ENCODE measurements around the gene VGLL4. TPM values are rescaled to one million over a fixed set of nuclear protein-coding genes. Genes with fewer than 3 reads are reported as not detected.

VGLL4 gene
- total RNA-seq, 2 donors from 2014 or later, result 47.5 to 49.7 TPM

DNA sequence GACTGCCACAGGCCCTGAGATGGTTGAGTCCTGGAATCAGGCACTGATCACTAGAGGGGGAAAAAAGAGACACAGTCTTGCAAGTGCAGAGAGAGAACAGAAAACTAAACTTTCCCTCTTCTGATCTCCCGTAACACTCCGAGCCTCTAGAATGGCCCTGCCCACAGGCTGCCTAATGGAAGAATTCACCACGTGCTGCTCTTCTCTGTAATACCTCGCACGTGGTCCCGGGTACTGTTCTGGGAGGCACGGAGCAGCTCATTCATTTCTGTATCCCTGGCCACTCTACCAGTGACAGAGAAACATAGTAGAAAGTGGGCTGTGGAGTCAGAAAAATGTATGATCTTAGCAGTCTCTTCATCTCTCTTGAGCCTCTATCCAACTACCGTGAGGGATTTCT lies 30.4 kb downstream of the VGLL4 start:
- peak overlapping the region; percentile 3 for H3K27ac ChIP-seq (ENCODE audit: low read depth, low read length)
- Mint-ChIP-seq H3K36me3 (ENCODE audit: low read depth) (peaks cover 5% of the 10 kb centered on the region), H3K4me1 (peaks cover 61% of the 10 kb centered on the region), H3K27ac (no peak overlapping the region), H3K9me3 (no peaks in the 10 kb centered on the region), H3K4me3 (no peak overlapping the region), H3K27me3 (ENCODE audit: insufficient read depth) (no peaks in the 10 kb centered on the region)
- H3K4me3 ChIP-seq (ENCODE audit: low read length), result no peak overlapping the region
- no peaks in the 10 kb centered on the region for H3K27me3 ChIP-seq (ENCODE audit: control insufficient read depth, insufficient read depth, low read length, poor library complexity, severe bottlenecking)
- no peak for DNase-seq
- no peak overlapping the region for H3K9ac ChIP-seq (ENCODE audit: extremely low read depth, low read length, poor library complexity, severe bottlenecking)
- TF ChIP-seq CTCF (conservative IDR thresholded peaks at IDR 0.05), result no peak
- H3K36me3 ChIP-seq (ENCODE audit: control insufficient read depth, insufficient read depth, low read length), result no peaks in the 10 kb centered on the region
- H3K4me1 ChIP-seq (ENCODE audit: control insufficient read depth, insufficient read depth, low read length), result peaks cover 29% of the 10 kb centered on the region
- 93 to 100% methylated on average over 3 to 8 of the region's 8 CpGs for WGBS, 2 experiments (ENCODE audit: insufficient coverage in 1 of 2, insufficient read length in 1 of 2)
- H3K9me3 ChIP-seq (ENCODE audit: control insufficient read depth, low read length), result no peaks in the 10 kb centered on the region

DNA sequence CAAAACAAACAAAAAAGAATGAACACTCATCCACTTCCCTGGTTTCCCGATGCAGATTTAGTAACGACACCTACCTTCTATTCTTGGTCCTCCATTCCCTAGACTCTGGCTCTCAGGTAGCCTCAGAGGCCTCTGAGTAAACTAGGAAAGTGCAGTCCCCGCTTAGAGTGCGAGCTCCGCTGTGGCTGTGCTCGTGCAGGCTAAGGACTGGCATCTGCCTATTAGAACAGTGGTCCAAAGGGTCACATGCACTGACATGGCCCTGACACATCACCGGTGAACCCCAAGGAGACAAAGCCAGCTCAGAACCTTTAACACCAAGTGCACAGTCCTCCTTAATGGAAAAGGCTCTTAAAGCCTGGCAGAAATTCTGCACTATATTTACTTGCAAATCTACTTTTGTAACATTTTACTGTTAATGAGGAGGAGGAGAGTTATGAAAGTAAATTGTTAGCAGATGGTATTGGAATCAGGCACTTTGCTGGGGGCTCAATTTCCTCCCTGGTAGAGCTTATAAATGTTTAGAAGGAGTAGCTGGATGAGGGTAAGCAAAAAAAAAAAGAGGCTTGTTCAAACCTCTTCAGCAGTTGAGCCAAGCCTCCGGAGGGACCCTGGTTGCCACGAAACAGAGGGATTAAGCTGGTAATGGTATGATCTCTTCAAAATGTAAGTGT lies 31.1 kb downstream of the VGLL4 start:
- Histone ChIP-seq H3K27me3 (ENCODE audit: control insufficient read depth, insufficient read depth, low read length, poor library complexity, severe bottlenecking) (no peaks in the 10 kb centered on the region), H3K4me1 (ENCODE audit: control insufficient read depth, insufficient read depth, low read length) (peaks cover 29% of the 10 kb centered on the region), H3K9me3 (ENCODE audit: control insufficient read depth, low read length) (no peaks in the 10 kb centered on the region), H3K36me3 (ENCODE audit: control insufficient read depth, insufficient read depth, low read length) (no peaks in the 10 kb centered on the region), H3K9ac (ENCODE audit: extremely low read depth, low read length, poor library complexity, severe bottlenecking) (no peak overlapping the region), H3K4me3 (ENCODE audit: low read length) (no peak overlapping the region), H3K27ac (ENCODE audit: low read depth, low read length) (peak overlapping the region; percentile 3)
- Mint-ChIP-seq H3K4me3 (no peak overlapping the region), H3K27me3 (ENCODE audit: insufficient read depth) (no peaks in the 10 kb centered on the region), H3K4me1 (peaks cover 63% of the 10 kb centered on the region), H3K9me3 (no peaks in the 10 kb centered on the region), H3K27ac (no peak overlapping the region), H3K36me3 (ENCODE audit: low read depth) (peaks cover 5% of the 10 kb centered on the region)
- 92 to 93% methylated on average over 6 to 9 of the region's 9 CpGs for WGBS, 2 experiments (ENCODE audit: insufficient coverage in 1 of 2, insufficient read length in 1 of 2)
- DNase-seq, result no peak
- TF ChIP-seq CTCF (conservative IDR thresholded peaks at IDR 0.05), result no peak

- no peaks in the 10 kb centered on the region for H3K9me3 ChIP-seq (ENCODE audit: control insufficient read depth, low read length)
- TF ChIP-seq CTCF (conservative IDR thresholded peaks at IDR 0.05), result no peak
- H3K36me3 ChIP-seq (ENCODE audit: control insufficient read depth, insufficient read depth, low read length), result peaks cover 1% of the 10 kb centered on the region
- H3K9ac ChIP-seq (ENCODE audit: extremely low read depth, low read length, poor library complexity, severe bottlenecking), result no peak overlapping the region
- DNase-seq, result no peak
- peaks cover 15% of the 10 kb centered on the region for H3K36me3 Mint-ChIP-seq (ENCODE audit: low read depth)
- WGBS, 2 experiments (ENCODE audit: insufficient coverage in 1 of 2, insufficient read length in 1 of 2), result 84 to 89% methylated on average over 4 to 9 of the region's 9 CpGs
- H3K4me1 ChIP-seq (ENCODE audit: control insufficient read depth, insufficient read depth, low read length), result peaks cover 19% of the 10 kb centered on the region
- peaks cover 55% of the 10 kb centered on the region for H3K4me1 Mint-ChIP-seq
- no peak overlapping the region for H3K4me3 ChIP-seq (ENCODE audit: low read length)
- H3K27ac Mint-ChIP-seq, result no peak overlapping the region
- H3K27me3 ChIP-seq (ENCODE audit: control insufficient read depth, insufficient read depth, low read length, poor library complexity, severe bottlenecking), result no peaks in the 10 kb centered on the region
- H3K9me3 Mint-ChIP-seq, result no peaks in the 10 kb centered on the region
- no peak overlapping the region for H3K4me3 Mint-ChIP-seq
- no peaks in the 10 kb centered on the region for H3K27me3 Mint-ChIP-seq (ENCODE audit: insufficient read depth)
- peak overlapping the region; percentile 79 for H3K27ac ChIP-seq (ENCODE audit: low read depth, low read length)
Observed at GRCh38 chr3:11611341-11611799, 32.3 kb downstream of the VGLL4 start.
